GM10248 (cell line): ENCODE data around the gene PTGDR2.

Experiments
- CTCF ChIA-PET: fragments of 300-600 bp; sonication (Branson Sonifier 250); formaldehyde crosslinking; extraction: SDS; loops from one replicate; lab custom pipeline; 2021; ENCODE audit warnings: antibody characterized with exemption; lab: Yijun Ruan, JAX
- POLR2A ChIA-PET: fragments of 350-650 bp; sonication (Branson Sonifier 250); formaldehyde crosslinking; extraction: SDS; loops from one replicate; lab custom pipeline; 2020; ENCODE audit warnings: antibody characterized with exemption; lab: Yijun Ruan, JAX
- DNase-seq: peaks from one replicate; pipeline ENCODE4 v3.0.0; 2012; ENCODE audit errors: extremely low spot score
- TF ChIP-seq, protein P1 (sequence below): IDR thresholded peaks from 2 replicates; pipeline ENCODE4 v1.5.1; 2012; ENCODE audit warnings: mild to moderate bottlenecking, low read depth; ENCODE audit errors: extremely low read depth, missing control alignments, control extremely low read depth

The PTGDR2 gene

DNA sequence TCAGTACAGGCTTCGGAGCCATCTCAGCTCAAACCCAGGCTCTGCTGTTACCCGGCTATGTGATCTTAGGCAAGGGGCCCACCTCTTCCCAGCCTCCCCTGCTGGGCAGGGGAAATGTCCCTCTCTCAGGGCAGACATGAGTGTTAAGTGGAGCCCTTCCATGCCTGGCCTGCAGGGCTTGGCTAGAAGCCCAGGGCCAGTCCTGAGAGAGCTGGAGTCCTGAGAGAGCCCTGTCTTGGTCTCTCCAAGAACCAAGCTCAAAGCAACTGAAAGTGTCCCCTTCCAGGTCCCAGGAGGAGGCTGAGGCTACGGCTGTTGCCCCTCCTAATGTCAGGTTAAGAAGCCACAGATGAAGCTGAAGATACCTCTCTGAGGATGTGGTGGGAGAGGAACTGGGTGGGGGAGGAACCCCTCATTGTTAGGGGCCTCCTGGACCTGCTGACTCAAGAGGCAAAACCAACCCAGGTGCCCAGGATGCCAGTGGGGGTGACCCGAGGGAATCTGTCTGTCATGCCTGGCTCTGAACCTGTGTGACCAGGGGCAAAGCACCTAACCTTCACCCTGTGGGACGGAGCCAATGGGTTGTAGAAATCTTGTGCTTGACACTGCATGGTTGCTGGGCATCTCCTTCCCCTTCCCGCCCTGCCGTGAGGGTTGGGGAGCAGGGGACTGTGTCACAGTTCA is 15.8 kb upstream of the PTGDR2 start:
- POLR2A ChIA-PET: no interaction called here
- TF ChIP-seq, protein P1, sequence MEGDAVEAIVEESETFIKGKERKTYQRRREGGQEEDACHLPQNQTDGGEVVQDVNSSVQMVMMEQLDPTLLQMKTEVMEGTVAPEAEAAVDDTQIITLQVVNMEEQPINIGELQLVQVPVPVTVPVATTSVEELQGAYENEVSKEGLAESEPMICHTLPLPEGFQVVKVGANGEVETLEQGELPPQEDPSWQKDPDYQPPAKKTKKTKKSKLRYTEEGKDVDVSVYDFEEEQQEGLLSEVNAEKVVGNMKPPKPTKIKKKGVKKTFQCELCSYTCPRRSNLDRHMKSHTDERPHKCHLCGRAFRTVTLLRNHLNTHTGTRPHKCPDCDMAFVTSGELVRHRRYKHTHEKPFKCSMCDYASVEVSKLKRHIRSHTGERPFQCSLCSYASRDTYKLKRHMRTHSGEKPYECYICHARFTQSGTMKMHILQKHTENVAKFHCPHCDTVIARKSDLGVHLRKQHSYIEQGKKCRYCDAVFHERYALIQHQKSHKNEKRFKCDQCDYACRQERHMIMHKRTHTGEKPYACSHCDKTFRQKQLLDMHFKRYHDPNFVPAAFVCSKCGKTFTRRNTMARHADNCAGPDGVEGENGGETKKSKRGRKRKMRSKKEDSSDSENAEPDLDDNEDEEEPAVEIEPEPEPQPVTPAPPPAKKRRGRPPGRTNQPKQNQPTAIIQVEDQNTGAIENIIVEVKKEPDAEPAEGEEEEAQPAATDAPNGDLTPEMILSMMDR: no peak
- CTCF ChIA-PET: interaction anchor here (1.0 to 2.4 kb wide), 8 partner anchors 16 to 315 kb away, joined by 3 to 19 read pairs (median 4); partner anchors contain the start of gene PTGDR2
- DNase-seq: no peak

GRCh38 chr11:60870733-60871377 is 15.1 kb upstream of the PTGDR2 start:
- ChIA-PET POLR2A (no interaction called here), CTCF (interaction anchor here (1.0 to 2.4 kb wide), 5 partner anchors 17 to 95 kb away, joined by 3 to 19 read pairs (median 5); no protein-coding TSS in a partner anchor)
- DNase-seq: no peak
- TF ChIP-seq, protein P1: no peak

GRCh38 chr11:60870276-60870675 is 14.5 kb upstream of the PTGDR2 start:
- TF ChIP-seq, protein P1: no peak
- ChIA-PET POLR2A (no interaction called here), CTCF (interaction anchor here (1.0 to 2.4 kb wide), 4 partner anchors 17 to 95 kb away, joined by 3 to 19 read pairs (median 7); no protein-coding TSS in a partner anchor)
- DNase-seq: no peak

- TF ChIP-seq, protein P1: no peak
- ChIA-PET CTCF (interaction anchor here (1.0 to 2.4 kb wide), 4 partner anchors 18 to 94 kb away, joined by 4 to 12 read pairs (median 7); no protein-coding TSS in a partner anchor), POLR2A (interaction anchor here (1.1 kb wide), 1 partner anchor 69 kb away, joined by 4 read pairs; no protein-coding TSS in a partner anchor)
- no peak for DNase-seq
Measured at GRCh38 chr11:60869451-60869825, 13.7 kb upstream of the PTGDR2 start.

GRCh38 chr11:60868682-60869450 is 13.1 kb upstream of the PTGDR2 start:
- TF ChIP-seq, protein P1: no peak
- POLR2A ChIA-PET: interaction anchor here (1.1 kb wide), 1 partner anchor 70 kb away, joined by 4 read pairs; no protein-coding TSS in a partner anchor
- CTCF ChIA-PET: interaction anchor here (1.0 to 2.4 kb wide), 5 partner anchors 19 to 94 kb away, joined by 3 to 12 read pairs (median 5); no protein-coding TSS in a partner anchor
- no peak for DNase-seq
